Right lobe of liver (tissue), 6 donors: Measurements from ENCODE around the gene SHMT2. TPM values are rescaled to one million over a fixed set of nuclear protein-coding genes. Genes with fewer than 3 reads are reported as not detected.
A peak's percentile ranks its signal among the peaks of the same experiment; 100 is the strongest.

Experiments
- ATAC-seq, 4 donors: fragments of 200-7000 bp; cut with Tn5 transposase; one replicate each; pipeline ENCODE4 v1.9.1; 2020; ENCODE audit warnings: mild to moderate bottlenecking in 4 of 4, moderate library complexity in 4 of 4
- DNase-seq, 3 donors: peaks; one replicate each; pipeline ENCODE4 v3.0.0-alpha.2; 2020
- H3K27ac ChIP-seq, 3 donors: fragments of 200-600 bp; one replicate each; pipeline ENCODE4 v1.8.0; 2022
- H3K27me3 ChIP-seq, 2 donors: fragments of 200-600 bp; one replicate each; pipeline ENCODE4 v1.8.0; 2022
- H3K36me3 ChIP-seq, 4 donors: fragments of 200-600 bp; sonication (generic) in 1 of 4; one replicate each; pipeline versions ENCODE4 v1.5.1 to v1.8.0; 2017 to 2022; ENCODE audit warnings: control low read depth in 1 of 4
- H3K4me1 ChIP-seq, 4 donors: fragments of 200-600 bp; sonication (generic) in 1 of 4; one replicate each; pipeline versions ENCODE4 v1.5.1 to v1.8.0; 2017 to 2022; ENCODE audit warnings: control low read depth in 1 of 4
- H3K4me3 ChIP-seq, 3 donors: fragments of 200-600 bp; one replicate each; pipeline ENCODE4 v1.8.0; 2022
- H3K9me3 ChIP-seq, 4 donors: fragments of 200-600 bp; sonication (generic) in 1 of 4; one replicate each; pipeline versions ENCODE4 v1.5.1 to v1.8.0; 2017 to 2022; ENCODE audit warnings: control low read depth in 1 of 4
- CTCF ChIP-seq, 4 donors: fragments of 200-600 bp in 3 of 4; fragments of 450-650 bp in 1 of 4; IDR thresholded peaks; one replicate each; pipeline versions ENCODE4 v1.5.1 to v1.8.0; 2016 to 2022; ENCODE audit warnings: antibody characterized with exemption in 4 of 4, mild to moderate bottlenecking in 2 of 4
- POLR2A ChIP-seq: fragments of 450-650 bp; IDR thresholded peaks from one replicate; pipeline ENCODE4 v1.6.1; 2017; ENCODE audit warnings: antibody characterized with exemption, mild to moderate bottlenecking
- WGBS: methylation state at CpG from one replicate; pipeline ENCODE4 v1.1.6; 2018; ENCODE audit warnings: low coverage, low lambda C conversion rate; ENCODE audit not compliant: insufficient coverage; ENCODE audit errors: missing lambda C conversion rate; 5-methylcytosine and 5-hydroxymethylcytosine counted together
- intact Hi-C, 2 donors: fragments of 100-400 bp; cut with DNase I; formaldehyde crosslinking; loops; one replicate each; pipeline versions ENCODE4 v1.11.2 to v1.14.1; 2022
- total RNA-seq, 6 experiments: library from RNA; depleted of rRNA in 2 of 6; stranded (reverse); fragments of >200 nt in 2 of 6; fragmentation: NEBNext Ultra II Directional in 3 of 6; extraction: Animal tissue kit (Norgen Biotek cat#: 25700) in 3 of 6; gene quantifications; one replicate each; pipeline versions ENCODE4 v1.1.0 to v1.2.4, GENCODE V29; 2016 to 2023
- donor health status: DM: no; HTN: yes; CAD: no.
- donor health status: DM: no; HTN: no; CAD: no.
- donor health status: DM: no; HTN: no; CAD: no.
- donor health status: DM: no; HTN: yes; CAD: no.
- donor health status: DM: no; HTN: yes; CAD: no.

Gene SHMT2
- total RNA-seq, 6 experiments from 2014 or later: 157 to 228 (median 194) TPM

GRCh38 chr12:57182918-57183575 is 46.5 kb upstream of the SHMT2 start:
- Histone ChIP-seq H3K36me3 (peaks cover 7 to 96% (median 66%) of the 10 kb centered on the region in 4 donors), H3K4me3 (no peak overlapping the region), H3K27ac (no peak overlapping the region), H3K4me1 (no peaks in the 10 kb centered on the region), H3K27me3 (no peaks in the 10 kb centered on the region), H3K9me3 (no peaks in the 10 kb centered on the region)
- 44% methylated on average over 3 of the region's 13 CpGs for WGBS
- DNase-seq: peak in 2 of 3 donors; percentile 71 to 74
- TF ChIP-seq POLR2A (no peak), CTCF (IDR thresholded peaks at IDR 0.05) (peak; percentile 78 to 87 (median 82))
- intact Hi-C loops: loop anchor here (5.0 kb wide), 2 partner anchors 56 to 61 kb away; partner anchors contain the start of gene LRP1 (in 1 of the 2)
- peak; percentile 82 to 91 (median 84) for ATAC-seq

DNA sequence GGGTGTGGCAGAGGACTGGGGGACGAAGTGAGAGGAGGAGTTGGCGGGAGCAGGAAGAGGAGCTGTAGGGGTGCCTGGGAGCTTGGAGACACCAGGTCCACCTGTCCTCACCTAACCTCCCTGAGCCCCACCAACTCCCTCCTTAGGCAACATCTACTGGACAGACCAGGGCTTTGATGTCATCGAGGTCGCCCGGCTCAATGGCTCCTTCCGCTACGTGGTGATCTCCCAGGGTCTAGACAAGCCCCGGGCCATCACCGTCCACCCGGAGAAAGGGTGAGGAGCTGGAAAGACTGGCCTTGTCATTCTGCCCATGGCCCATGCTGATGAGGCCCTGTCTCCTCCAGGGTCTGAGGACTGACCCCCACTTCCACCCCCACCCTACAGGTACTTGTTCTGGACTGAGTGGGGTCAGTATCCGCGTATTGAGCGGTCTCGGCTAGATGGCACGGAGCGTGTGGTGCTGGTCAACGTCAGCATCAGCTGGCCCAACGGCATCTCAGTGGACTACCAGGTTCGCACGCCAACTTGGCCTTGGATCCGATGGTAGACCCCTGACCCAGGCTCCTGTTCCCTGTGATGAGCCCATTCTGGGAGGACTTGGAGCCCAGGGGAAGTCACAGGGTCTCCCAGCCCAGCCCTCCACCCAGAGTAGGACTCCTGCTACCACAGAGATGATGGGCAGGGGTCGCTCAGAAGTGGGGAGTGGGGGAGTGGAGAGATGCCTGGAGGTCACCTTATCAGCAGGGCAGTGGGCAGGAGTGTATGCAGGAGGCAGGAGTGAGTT is 45.4 kb upstream of the SHMT2 start:
- DNase-seq (peak in 1 of 3 donors; percentile 19), ATAC-seq (no peak)
- intact Hi-C loops: loop anchor here (5.0 kb wide), 2 partner anchors 57 to 62 kb away; partner anchors contain the start of gene LRP1 (in 1 of the 2)
- TF ChIP-seq POLR2A: no peak
- no peaks in the 10 kb centered on the region for H3K4me1 ChIP-seq
- H3K27me3 ChIP-seq: no peaks in the 10 kb centered on the region
- no peak overlapping the region for H3K27ac ChIP-seq
- WGBS: 80% methylated on average over 1 of the region's 22 CpGs
- no peak overlapping the region for H3K4me3 ChIP-seq
- no peaks in the 10 kb centered on the region for H3K9me3 ChIP-seq
- peaks cover 7 to 97% (median 62%) of the 10 kb centered on the region in 4 donors for H3K36me3 ChIP-seq

GRCh38 chr12:57185403-57185802 is 44.1 kb upstream of the SHMT2 start:
- peaks cover 7 to 97% (median 60%) of the 10 kb centered on the region in 4 donors for H3K36me3 ChIP-seq
- no peak for DNase-seq
- peak in 1 of 4 donors; percentile 7 for ATAC-seq
- no peaks in the 10 kb centered on the region for H3K4me1 ChIP-seq
- no peak for TF ChIP-seq POLR2A
- no peak for TF ChIP-seq CTCF (IDR thresholded peaks at IDR 0.05)
- intact Hi-C loops: no loop called here
- H3K27ac ChIP-seq: no peak overlapping the region
- H3K9me3 ChIP-seq: no peaks in the 10 kb centered on the region
- H3K27me3 ChIP-seq: no peaks in the 10 kb centered on the region
- no peak overlapping the region for H3K4me3 ChIP-seq
- WGBS: no CpG with 5 or more reads among the region's 25 CpGs

GRCh38 chr12:57185906-57186508 is 43.5 kb upstream of the SHMT2 start:
- ATAC-seq: no peak
- Histone ChIP-seq H3K27me3 (no peaks in the 10 kb centered on the region), H3K4me1 (no peaks in the 10 kb centered on the region), H3K4me3 (no peak overlapping the region), H3K27ac (no peak overlapping the region), H3K36me3 (peaks cover 7 to 97% (median 59%) of the 10 kb centered on the region in 4 donors), H3K9me3 (no peaks in the 10 kb centered on the region)
- intact Hi-C loops: no loop called here
- TF ChIP-seq POLR2A: no peak
- TF ChIP-seq CTCF (IDR thresholded peaks at IDR 0.05): no peak
- WGBS: 80% methylated on average over 3 of the region's 12 CpGs
- DNase-seq: no peak
